Dendritic cell treated with granulocyte-macrophage colony-stimulating factor and Interleukin-4, amounts not matched to agents 40 ng/mL and 50 ng/mL, for 4 days (primary cell): ENCODE results near the gene ALMS1.
"Not testable (repeated sequence)": the region's sequence is repeated elsewhere in the genome, so short reads cannot be mapped to it uniquely, and the experiment has no call there.

ENCODE experiments used
- H3K27ac Mint-ChIP-seq: one replicate; pipeline ENCODE4 v1.8.0; 2022; ENCODE audit warnings: mild to moderate bottlenecking, mixed read lengths
- H3K27me3 Mint-ChIP-seq: one replicate; pipeline ENCODE4 v1.8.0; 2022; ENCODE audit warnings: mild to moderate bottlenecking, mixed read lengths
- H3K36me3 Mint-ChIP-seq: one replicate; pipeline ENCODE4 v1.8.0; 2022; ENCODE audit warnings: low read depth, mixed read lengths
- H3K4me1 Mint-ChIP-seq: one replicate; pipeline ENCODE4 v1.8.0; 2022; ENCODE audit warnings: low read depth, mixed read lengths
- H3K4me3 Mint-ChIP-seq: one replicate; pipeline ENCODE4 v1.8.0; 2022; ENCODE audit warnings: mild to moderate bottlenecking, moderate library complexity, mixed read lengths
- H3K9me3 Mint-ChIP-seq: one replicate; pipeline ENCODE4 v1.8.0; 2022; ENCODE audit warnings: mixed read lengths
- intact Hi-C: fragments of 100-400 bp; cut with micrococcal nuclease; formaldehyde crosslinking; loops from one replicate; pipeline ENCODE4 v1.15.0; 2022

ALMS1 gene

DNA sequence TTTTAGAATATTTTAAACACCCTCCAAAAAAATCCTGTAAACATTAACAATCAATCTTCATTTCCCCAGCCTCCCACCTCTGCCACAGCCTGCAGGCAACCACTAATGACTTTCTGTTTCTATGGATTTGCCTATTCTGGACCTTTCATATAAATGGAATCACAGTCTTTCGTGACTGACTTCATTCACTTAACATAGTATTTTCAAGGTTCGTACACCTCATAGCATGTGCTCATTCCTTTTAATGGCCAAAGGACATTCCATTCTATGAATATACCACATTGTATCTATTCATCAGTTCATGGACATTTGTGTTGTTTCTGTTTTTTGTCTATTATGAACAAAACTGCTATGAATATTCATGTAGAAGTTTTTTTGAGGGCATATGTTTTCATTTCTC, 208.0 kb downstream of the ALMS1 start:
- Mint-ChIP-seq H3K27me3 (no peaks in the 10 kb centered on the region), H3K4me1 (no peaks in the 10 kb centered on the region), H3K9me3 (no peaks in the 10 kb centered on the region), H3K36me3 (peaks cover 10% of the 10 kb centered on the region), H3K27ac (no peak overlapping the region), H3K4me3 (no peak overlapping the region)
- intact Hi-C loops, result no loop called here

DNA sequence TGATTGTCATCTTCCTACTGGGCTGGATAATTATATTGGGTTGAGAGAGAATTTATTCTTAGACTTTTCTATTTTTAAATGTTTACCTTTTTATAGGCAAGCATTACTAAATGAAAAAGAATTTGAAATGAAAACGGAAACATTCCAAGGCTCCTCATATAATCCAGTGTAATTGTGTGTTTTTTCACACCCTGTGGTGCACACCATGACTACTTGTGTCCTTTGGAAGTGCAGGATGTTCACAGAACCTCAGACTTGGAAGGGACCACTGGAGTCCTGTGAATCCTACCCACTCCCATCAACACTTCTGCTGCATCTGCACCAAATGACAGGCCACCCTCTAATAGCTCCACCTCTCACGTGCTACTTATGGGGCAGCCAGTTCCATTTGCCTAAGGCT, 208.6 kb downstream of the ALMS1 start:
- Mint-ChIP-seq H3K27ac (no peak overlapping the region), H3K4me1 (no peaks in the 10 kb centered on the region), H3K4me3 (no peak overlapping the region), H3K9me3 (no peaks in the 10 kb centered on the region), H3K36me3 (peaks cover 10% of the 10 kb centered on the region), H3K27me3 (no peaks in the 10 kb centered on the region)
- intact Hi-C loops, result no loop called here

DNA sequence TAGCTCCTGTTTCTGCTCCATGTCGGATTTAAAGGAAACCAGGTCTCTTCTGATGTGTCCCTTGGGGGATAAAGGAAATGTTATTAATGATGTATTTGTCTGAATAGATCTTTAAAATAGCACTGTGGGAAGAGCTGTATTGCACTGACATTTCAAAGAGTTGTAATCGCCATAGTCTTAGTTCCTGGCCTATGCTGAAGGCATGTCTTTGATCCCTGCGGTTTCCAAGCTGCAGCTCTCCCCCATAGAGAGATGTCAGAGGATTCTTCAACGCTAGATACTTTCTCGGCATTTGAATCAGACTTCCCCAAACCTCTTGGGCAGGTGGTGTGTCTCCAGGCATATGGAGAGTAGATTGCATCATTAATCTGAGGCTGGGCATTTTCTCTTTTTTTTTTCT, 216.1 kb downstream of the ALMS1 start:
- intact Hi-C loops, result no loop called here
- no peaks in the 10 kb centered on the region for H3K27me3 Mint-ChIP-seq
- H3K4me1 Mint-ChIP-seq, result no peaks in the 10 kb centered on the region
- no peak overlapping the region for H3K27ac Mint-ChIP-seq
- no peaks in the 10 kb centered on the region for H3K9me3 Mint-ChIP-seq
- H3K4me3 Mint-ChIP-seq, result no peak overlapping the region
- H3K36me3 Mint-ChIP-seq, result peaks cover 44% of the 10 kb centered on the region

DNA sequence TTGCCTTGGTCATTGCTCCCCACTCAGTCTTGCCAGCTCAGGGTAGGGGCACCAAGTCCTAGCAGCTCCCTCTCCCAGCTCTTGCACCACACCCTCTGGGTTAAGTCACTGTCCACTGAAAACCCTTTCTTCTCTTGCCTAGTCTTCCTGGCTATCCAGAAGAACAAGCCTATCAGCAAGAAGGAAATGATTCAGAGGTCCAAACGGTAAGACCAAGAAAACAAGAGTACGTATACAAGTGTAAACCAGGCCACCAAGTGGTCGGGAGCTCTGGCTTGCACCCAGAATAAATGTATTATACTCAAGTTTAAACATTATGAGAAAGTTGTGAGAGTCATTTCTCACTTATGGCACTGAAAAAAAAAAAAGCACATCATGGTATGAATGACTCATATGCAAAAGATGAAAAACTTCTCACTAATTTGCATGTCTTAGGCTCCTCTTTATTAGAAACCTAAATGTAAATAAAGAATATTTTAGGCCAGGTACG, 217.5 kb downstream of the ALMS1 start:
- H3K4me3 Mint-ChIP-seq, H3K27ac Mint-ChIP-seq, intact Hi-C loops, H3K9me3 Mint-ChIP-seq, H3K4me1 Mint-ChIP-seq, H3K27me3 Mint-ChIP-seq: not testable (repeated sequence)
- H3K36me3 Mint-ChIP-seq, result peaks cover 54% of the 10 kb centered on the region

DNA sequence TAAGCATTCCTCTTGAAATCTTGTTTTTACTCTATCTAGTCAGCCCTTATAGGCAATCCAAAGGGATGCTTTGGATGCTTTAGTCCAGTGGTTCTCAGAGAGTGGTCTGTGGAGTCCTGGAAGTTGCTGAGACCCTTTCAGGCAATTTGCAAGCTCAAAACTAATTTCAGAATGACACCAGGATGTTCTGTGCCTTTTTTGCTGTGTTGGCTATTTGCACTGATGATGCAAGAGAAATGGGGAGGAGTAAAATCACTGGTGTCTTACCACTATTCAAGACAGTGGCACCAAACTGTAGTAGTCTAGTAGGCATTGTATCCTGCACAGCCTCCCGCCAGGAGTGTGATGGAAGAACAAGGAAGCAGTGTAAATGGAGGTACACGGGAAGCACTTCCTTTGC, 219.0 kb downstream of the ALMS1 start:
- H3K27ac Mint-ChIP-seq, H3K4me3 Mint-ChIP-seq, H3K27me3 Mint-ChIP-seq, intact Hi-C loops, H3K9me3 Mint-ChIP-seq, H3K4me1 Mint-ChIP-seq: not testable (repeated sequence)
- peaks cover 61% of the 10 kb centered on the region for H3K36me3 Mint-ChIP-seq

DNA sequence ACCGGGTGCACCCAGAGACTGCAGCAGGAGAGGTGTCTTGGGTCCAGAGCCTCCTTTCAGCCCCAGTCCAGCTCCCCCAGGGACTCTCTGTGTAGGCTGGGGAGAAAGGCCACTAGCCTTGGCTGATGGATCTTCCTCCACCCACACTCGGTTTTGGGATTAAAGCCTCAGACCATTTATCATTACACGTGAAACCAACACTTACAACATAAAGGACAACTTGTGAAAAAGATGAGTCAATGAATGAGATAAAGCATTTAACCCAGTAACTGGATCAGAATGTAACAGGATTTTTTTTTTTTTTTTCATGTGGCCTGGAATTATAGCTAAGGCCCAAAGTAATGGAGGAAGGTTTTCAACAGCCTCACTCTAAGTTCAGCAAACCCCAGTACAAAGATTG, 224.5 kb downstream of the ALMS1 start:
- Mint-ChIP-seq H3K27ac (no peak overlapping the region), H3K4me3 (no peak overlapping the region), H3K27me3 (no peaks in the 10 kb centered on the region), H3K36me3 (peaks cover 21% of the 10 kb centered on the region), H3K4me1 (no peaks in the 10 kb centered on the region), H3K9me3 (no peaks in the 10 kb centered on the region)
- intact Hi-C loops, result no loop called here

DNA sequence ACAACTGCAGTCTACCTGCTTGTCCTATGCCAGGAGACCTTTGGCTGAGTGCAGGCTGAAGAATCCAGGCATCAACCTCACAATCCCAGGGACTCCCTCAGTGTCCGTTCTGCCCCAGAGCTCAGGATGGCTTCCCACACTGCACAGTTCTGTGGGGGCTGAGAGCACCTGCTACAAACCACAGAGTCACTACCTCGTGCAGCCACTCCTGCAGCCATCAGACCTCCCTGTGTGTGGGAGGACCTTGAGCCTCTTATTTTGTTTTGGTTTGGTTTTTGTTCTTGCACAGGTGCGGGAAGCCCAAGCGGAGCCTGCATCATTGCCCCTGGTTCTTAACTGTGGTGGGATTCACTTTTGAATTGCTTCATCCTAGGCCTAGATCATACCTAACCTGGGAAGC, 225.6 kb downstream of the ALMS1 start:
- H3K4me3 Mint-ChIP-seq, result no peak overlapping the region

DNA sequence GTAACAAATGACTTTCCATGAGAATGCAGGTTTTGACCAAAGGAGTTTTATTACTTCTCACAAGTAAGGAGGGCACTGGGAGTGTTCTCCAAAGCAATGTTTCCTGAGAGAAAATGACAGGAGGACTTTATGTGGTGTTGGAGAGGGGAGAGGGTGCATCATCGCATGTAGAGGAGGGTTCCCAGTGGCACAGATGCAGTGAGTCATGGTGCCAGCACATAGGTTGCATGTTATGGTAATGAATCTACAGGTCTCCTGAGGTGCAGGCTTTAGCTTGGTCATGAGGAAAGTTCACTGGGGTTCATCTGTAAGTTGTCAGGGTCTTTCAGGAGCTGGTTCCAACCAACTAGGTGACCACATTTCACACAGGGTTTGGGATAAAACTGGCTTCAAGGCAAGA, 226.2 kb downstream of the ALMS1 start:
- intact Hi-C loops, result no loop called here
- Mint-ChIP-seq H3K36me3 (peaks cover 17% of the 10 kb centered on the region), H3K4me3 (no peak overlapping the region), H3K27me3 (no peaks in the 10 kb centered on the region), H3K4me1 (no peaks in the 10 kb centered on the region), H3K27ac (no peak overlapping the region), H3K9me3 (no peaks in the 10 kb centered on the region)

More for the DNA sequence above, 225.6 kb downstream of the ALMS1 start:
- no peaks in the 10 kb centered on the region for H3K27me3 Mint-ChIP-seq
- intact Hi-C loops, result no loop called here
- H3K36me3 Mint-ChIP-seq, result peaks cover 17% of the 10 kb centered on the region
- H3K27ac Mint-ChIP-seq, result no peak overlapping the region
- H3K9me3 Mint-ChIP-seq, result no peaks in the 10 kb centered on the region
- no peaks in the 10 kb centered on the region for H3K4me1 Mint-ChIP-seq

DNA sequence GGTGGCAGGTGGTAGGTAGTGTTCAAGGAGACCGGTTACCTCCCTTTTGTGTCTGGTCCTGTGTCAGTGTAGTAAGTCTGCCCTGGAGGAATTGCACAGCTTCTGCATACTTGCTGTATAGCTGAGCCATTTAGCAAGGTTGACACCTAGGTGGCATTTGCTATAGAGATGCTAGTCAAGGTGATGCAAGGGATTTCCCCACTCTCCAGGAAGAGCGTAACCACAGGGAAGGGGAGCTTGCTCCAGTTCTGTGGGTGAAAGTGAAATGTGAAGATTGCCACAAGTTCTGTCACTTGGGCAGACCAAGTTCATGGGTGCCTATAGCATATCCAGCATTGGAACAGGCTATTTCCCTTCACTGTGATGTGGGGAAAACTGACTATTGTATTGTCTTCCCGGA, 228.5 kb downstream of the ALMS1 start:
- Mint-ChIP-seq H3K4me1 (no peaks in the 10 kb centered on the region), H3K27ac (no peak overlapping the region), H3K4me3 (no peak overlapping the region), H3K36me3 (no peaks in the 10 kb centered on the region), H3K27me3 (no peaks in the 10 kb centered on the region), H3K9me3 (no peaks in the 10 kb centered on the region)
- intact Hi-C loops, result no loop called here

DNA sequence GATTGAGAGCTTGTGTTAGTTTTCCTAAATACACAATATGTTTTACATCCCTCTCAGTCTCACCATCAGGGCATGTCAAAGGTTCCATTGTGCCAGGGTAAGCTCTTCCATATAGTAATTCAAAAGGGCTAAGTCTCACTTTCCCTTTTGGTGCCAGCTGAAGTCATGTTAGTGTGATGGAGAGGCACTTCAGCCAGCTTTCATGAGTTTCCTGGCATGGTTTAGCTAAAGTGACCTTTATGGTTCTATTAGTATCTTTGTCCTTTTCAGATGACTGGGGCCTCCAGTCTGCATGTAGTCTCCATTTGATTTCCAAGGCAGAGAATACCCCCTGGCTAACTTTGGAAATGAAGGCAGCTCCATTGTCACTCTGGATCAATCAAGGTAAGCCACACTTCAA, 229.4 kb downstream of the ALMS1 start:
- no peaks in the 10 kb centered on the region for H3K27me3 Mint-ChIP-seq
- H3K27ac Mint-ChIP-seq, result no peak overlapping the region
- no peaks in the 10 kb centered on the region for H3K36me3 Mint-ChIP-seq
- H3K9me3 Mint-ChIP-seq, result no peaks in the 10 kb centered on the region
- intact Hi-C loops, result no loop called here
- no peak overlapping the region for H3K4me3 Mint-ChIP-seq
- no peaks in the 10 kb centered on the region for H3K4me1 Mint-ChIP-seq

DNA sequence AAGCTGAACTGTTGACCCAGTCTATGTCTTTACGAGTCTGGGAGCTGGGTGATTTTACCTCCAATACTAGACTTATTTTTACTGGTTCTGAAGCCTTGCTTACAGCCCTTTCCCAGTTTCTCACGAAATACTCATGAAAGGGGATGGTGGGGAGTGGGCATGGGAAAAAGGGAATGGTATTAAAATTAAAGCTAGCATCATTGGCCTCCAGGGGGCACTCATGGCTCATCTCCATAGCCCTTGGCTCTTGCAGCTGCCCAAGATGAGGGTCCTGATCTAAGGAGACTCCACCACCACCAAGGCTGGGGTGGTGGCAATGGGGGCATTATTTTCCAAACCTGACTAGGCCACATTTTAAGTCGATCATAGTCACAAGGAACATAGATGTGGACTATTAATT, 234.3 kb downstream of the ALMS1 start:
- H3K4me1 Mint-ChIP-seq, H3K9me3 Mint-ChIP-seq, H3K36me3 Mint-ChIP-seq, intact Hi-C loops, H3K27me3 Mint-ChIP-seq, H3K4me3 Mint-ChIP-seq, H3K27ac Mint-ChIP-seq: not testable (repeated sequence)

DNA sequence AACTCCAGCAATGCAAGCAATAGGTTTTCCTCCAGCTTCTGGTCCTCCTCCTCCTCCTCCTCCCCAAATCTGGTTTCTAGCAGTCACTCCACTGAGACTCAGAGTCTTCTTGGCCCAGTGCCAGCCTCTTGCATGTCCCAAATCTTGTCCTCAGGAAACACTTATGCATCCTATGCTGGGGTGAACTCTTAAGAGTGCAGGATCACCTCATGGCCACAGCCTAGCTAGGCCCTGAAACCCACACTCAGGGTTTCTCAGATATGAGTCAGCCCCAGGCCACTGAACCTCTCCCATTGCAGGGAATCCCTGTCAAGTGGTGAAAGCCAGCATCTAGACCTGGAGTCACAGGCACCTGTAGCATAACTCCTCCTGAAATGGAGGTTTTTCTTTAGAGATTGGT, 238.4 kb downstream of the ALMS1 start:
- H3K36me3 Mint-ChIP-seq, H3K27ac Mint-ChIP-seq, H3K27me3 Mint-ChIP-seq, H3K4me3 Mint-ChIP-seq, H3K9me3 Mint-ChIP-seq, intact Hi-C loops: not testable (repeated sequence)
- H3K4me1 Mint-ChIP-seq, result peaks cover 20% of the 10 kb centered on the region

DNA sequence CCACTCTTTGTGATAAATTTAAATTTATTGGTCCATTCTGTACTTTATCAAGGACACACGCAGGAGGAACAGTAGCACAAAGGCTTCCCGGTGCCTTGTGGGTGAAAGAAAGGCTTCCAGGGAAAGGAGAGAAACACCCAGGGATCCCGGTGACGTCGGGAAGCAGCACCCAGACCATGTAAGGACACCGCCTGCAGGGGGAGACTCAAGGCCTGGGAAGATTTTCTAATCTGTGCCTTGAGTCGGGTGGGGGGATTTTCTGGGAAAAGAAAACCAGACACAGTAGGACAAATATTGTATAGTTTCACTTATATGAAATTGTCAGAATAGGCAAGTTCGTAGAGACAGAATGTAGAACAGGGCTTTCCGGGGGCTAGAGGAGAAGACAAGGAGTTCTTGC, 239.0 kb downstream of the ALMS1 start:
- intact Hi-C loops, H3K36me3 Mint-ChIP-seq, H3K9me3 Mint-ChIP-seq, H3K4me3 Mint-ChIP-seq, H3K27me3 Mint-ChIP-seq, H3K27ac Mint-ChIP-seq: not testable (repeated sequence)
- H3K4me1 Mint-ChIP-seq, result peaks cover 20% of the 10 kb centered on the region

DNA sequence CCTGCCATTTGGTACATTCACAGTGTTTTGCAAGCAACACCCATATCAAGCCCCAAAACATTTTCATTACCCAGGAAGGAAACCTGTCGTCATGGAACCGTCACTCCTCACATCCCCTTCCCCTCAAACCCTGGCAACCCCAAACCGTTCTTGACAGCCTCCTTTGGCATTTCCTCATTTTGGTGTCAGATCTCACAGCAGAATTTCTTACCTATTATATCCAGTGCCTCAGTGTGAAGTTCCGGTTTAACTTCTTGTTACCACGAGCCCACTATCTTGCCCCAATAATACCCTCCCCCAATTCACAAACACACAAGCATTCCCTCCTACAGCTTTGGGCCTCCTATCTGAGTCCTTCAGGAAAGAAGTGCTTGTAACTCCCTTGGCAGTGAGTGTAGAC, 240.6 kb downstream of the ALMS1 start:
- H3K27ac Mint-ChIP-seq, H3K36me3 Mint-ChIP-seq, intact Hi-C loops, H3K4me3 Mint-ChIP-seq, H3K9me3 Mint-ChIP-seq, H3K27me3 Mint-ChIP-seq: not testable (repeated sequence)
- H3K4me1 Mint-ChIP-seq, result peaks cover 20% of the 10 kb centered on the region

DNA sequence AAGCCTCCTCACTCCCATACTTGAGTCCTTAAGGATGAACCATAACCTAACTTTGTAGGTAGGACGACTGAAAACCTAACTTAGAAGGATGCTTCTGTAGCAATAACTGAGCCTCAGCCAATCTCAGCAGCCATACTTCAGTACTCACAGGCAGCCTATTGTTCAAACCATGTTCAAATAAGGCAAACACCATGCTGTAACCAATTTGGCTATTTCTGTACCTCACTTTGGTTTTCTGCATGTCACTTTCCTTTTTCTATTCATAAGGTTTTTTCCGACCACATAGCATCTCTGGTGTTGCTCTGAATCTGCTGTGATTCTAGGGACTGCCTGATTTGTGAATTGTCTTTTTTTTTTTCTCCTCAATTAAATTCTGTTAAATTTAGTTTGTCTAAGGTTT, 242.9 kb downstream of the ALMS1 start:
- H3K36me3 Mint-ChIP-seq, intact Hi-C loops, H3K9me3 Mint-ChIP-seq, H3K4me3 Mint-ChIP-seq, H3K27me3 Mint-ChIP-seq, H3K27ac Mint-ChIP-seq: not testable (repeated sequence)
- peaks cover 20% of the 10 kb centered on the region for H3K4me1 Mint-ChIP-seq
